ENCODE data around the gene SYNC.

Gene SYNC

DNA sequence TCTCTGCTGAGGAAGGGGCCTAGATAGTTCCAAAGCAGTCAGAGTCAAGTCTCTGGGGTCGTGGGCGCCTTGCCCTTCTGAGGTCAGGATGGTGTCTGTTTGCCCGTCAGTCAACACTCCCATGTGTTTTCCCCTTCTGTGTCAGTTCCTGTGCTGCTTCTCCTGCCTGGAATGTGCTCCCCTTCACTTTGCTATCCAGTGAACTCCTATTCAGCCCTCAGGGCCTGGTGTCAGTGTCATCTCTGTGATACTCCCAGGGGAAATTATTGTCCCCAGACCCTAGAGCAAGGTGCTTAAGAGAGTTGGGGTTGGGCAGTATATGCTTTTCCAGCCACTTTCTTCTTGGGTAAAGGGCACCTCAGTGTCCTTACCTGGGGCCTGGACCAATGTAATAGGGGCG is 45.8 kb upstream of the SYNC start:
- Histone ChIP-seq H3K9ac (ENCODE audit: low read depth, low read length, poor library complexity) (no peak overlapping the region), H2BK12ac (ENCODE audit: low read length) (no peak overlapping the region), H3K36me3 (replicated peaks in 1 of 2; ENCODE audit: control insufficient read depth in 2 of 2, insufficient read depth in 2 of 2, low read length in 2 of 2) (no peaks in the 10 kb centered on the region), H2AK5ac (ENCODE audit: low read depth, low read length) (no peak overlapping the region), H3K4me3 (ENCODE audit: low read length in 2 of 2) (no peak overlapping the region), H3K9me3 (replicated peaks in 1 of 2; ENCODE audit: control insufficient read depth in 2 of 2, insufficient read depth in 1 of 2, low read depth in 1 of 2, low read length in 2 of 2) (no peaks in the 10 kb centered on the region), H3K79me1 (ENCODE audit: low read depth, low read length) (no peaks in the 10 kb centered on the region), H2AFZ (ENCODE audit: low read length) (no peak overlapping the region), H3K4me1 (ENCODE audit: control insufficient read depth in 2 of 2, insufficient read depth in 1 of 2, low read depth in 1 of 2, low read length in 2 of 2) (peaks cover 4 to 6% of the 10 kb centered on the region in 2 donors), H2BK120ac (ENCODE audit: low read depth, low read length) (no peak overlapping the region), H3K27ac (replicated peaks; ENCODE audit: low read length) (no peak overlapping the region), H3K18ac (ENCODE audit: low read length) (no peak overlapping the region), H3K4me2 (ENCODE audit: insufficient read depth, low read length, poor library complexity, severe bottlenecking) (no peak overlapping the region), H3K23ac (ENCODE audit: low read depth, low read length, poor library complexity) (no peak overlapping the region), H3K4ac (ENCODE audit: low read length) (no peak overlapping the region), H4K8ac (ENCODE audit: low read depth, low read length) (no peak overlapping the region), H4K91ac (ENCODE audit: low read depth, low read length, poor library complexity) (no peak overlapping the region), H2BK15ac (ENCODE audit: low read length) (no peak overlapping the region), H2BK5ac (ENCODE audit: low read length) (no peak overlapping the region), H3K14ac (ENCODE audit: low read length) (no peak overlapping the region), H3K27me3 (ENCODE audit: control insufficient read depth in 3 of 3, insufficient read depth in 3 of 3, low read depth in 1 of 3, low read length in 3 of 3) (no peaks in the 10 kb centered on the region)
- no CpG with 5 or more reads among the region's 4 CpGs for WGBS, 2 donors (ENCODE audit: extremely low coverage in 2 of 2, insufficient read length in 2 of 2, insufficient replicate concordance in 1 of 2)
- DNase-seq (ENCODE audit: low spot score): no peak

DNA sequence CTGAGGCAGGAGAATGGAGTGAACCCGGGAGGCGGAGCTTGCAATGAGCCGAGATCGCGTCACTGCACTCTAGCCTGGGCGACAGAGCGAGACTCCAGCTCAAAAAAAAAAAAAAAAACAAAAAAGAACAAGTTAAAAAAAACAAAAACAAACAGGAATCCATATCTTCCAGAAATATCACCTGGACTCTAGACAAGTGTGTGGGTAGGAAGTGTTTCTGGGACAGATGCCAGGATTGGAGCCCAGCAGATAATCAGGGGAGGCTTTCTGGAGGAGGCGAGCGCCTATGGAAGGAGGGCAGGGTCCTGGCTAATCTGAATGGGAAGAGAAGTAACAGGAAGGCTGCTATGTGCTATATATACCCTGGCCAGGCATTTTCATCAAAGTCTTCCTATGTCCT is 43.6 kb upstream of the SYNC start:
- no peak overlapping the region for H3K4ac ChIP-seq (ENCODE audit: low read length)
- no peak overlapping the region for H2BK12ac ChIP-seq (ENCODE audit: low read length)
- no CpG with 5 or more reads among the region's 9 CpGs for WGBS, 2 donors (ENCODE audit: extremely low coverage in 2 of 2, insufficient read length in 2 of 2, insufficient replicate concordance in 1 of 2)
- H2AFZ ChIP-seq (ENCODE audit: low read length): no peak overlapping the region
- no peak overlapping the region for H3K4me2 ChIP-seq (ENCODE audit: insufficient read depth, low read length, poor library complexity, severe bottlenecking)
- H3K9me3 ChIP-seq (replicated peaks in 1 of 2; ENCODE audit: control insufficient read depth in 2 of 2, insufficient read depth in 1 of 2, low read depth in 1 of 2, low read length in 2 of 2): no peaks in the 10 kb centered on the region
- H3K14ac ChIP-seq (ENCODE audit: low read length): no peak overlapping the region
- H3K27ac ChIP-seq (replicated peaks; ENCODE audit: low read length): no peak overlapping the region
- H3K27me3 ChIP-seq (ENCODE audit: control insufficient read depth in 3 of 3, insufficient read depth in 3 of 3, low read depth in 1 of 3, low read length in 3 of 3): peaks cover 0 to 2% (median 2%) of the 10 kb centered on the region in 3 experiments
- H3K79me1 ChIP-seq (ENCODE audit: low read depth, low read length): no peaks in the 10 kb centered on the region
- no peak for DNase-seq (ENCODE audit: low spot score)
- no peak overlapping the region for H2BK120ac ChIP-seq (ENCODE audit: low read depth, low read length)
- no peaks in the 10 kb centered on the region for H3K36me3 ChIP-seq (replicated peaks in 1 of 2; ENCODE audit: control insufficient read depth in 2 of 2, insufficient read depth in 2 of 2, low read length in 2 of 2)
- H3K4me1 ChIP-seq (ENCODE audit: control insufficient read depth in 2 of 2, insufficient read depth in 1 of 2, low read depth in 1 of 2, low read length in 2 of 2): peaks cover 16 to 18% of the 10 kb centered on the region in 2 donors
- H3K9ac ChIP-seq (ENCODE audit: low read depth, low read length, poor library complexity): no peak overlapping the region
- no peak overlapping the region for H2AK5ac ChIP-seq (ENCODE audit: low read depth, low read length)
- no peak overlapping the region for H3K18ac ChIP-seq (ENCODE audit: low read length)
- H2BK5ac ChIP-seq (ENCODE audit: low read length): no peak overlapping the region
- no peak overlapping the region for H3K4me3 ChIP-seq (ENCODE audit: low read length in 2 of 2)
- no peak overlapping the region for H2BK15ac ChIP-seq (ENCODE audit: low read length)
- no peak overlapping the region for H3K23ac ChIP-seq (ENCODE audit: low read depth, low read length, poor library complexity)
- no peak overlapping the region for H4K8ac ChIP-seq (ENCODE audit: low read depth, low read length)
- H4K91ac ChIP-seq (ENCODE audit: low read depth, low read length, poor library complexity): no peak overlapping the region

DNA sequence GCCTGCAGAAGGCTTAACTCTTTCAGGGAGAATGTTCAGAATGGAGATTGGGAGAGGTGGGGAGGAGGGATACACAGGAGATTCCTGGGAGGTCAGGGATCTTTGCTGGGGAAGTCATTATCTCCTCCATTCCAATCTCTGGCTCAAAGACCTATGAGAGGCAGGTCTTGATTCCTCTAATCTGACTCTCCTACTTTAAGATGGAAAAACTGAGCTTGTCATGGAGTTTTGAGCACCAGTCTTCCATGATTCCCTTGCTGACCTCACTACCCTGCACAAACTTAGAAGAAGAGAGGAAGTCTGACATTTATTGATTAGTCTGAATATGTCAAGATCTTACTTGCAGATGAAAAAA is 41.5 kb upstream of the SYNC start:
- Histone ChIP-seq H2BK12ac (ENCODE audit: low read length) (no peak overlapping the region), H3K27me3 (ENCODE audit: control insufficient read depth in 3 of 3, insufficient read depth in 3 of 3, low read depth in 1 of 3, low read length in 3 of 3) (peaks cover 0 to 14% (median 13%) of the 10 kb centered on the region in 3 experiments), H2BK15ac (ENCODE audit: low read length) (no peak overlapping the region), H4K8ac (ENCODE audit: low read depth, low read length) (no peak overlapping the region), H2BK120ac (ENCODE audit: low read depth, low read length) (no peak overlapping the region), H3K4me1 (ENCODE audit: control insufficient read depth in 2 of 2, insufficient read depth in 1 of 2, low read depth in 1 of 2, low read length in 2 of 2) (peaks cover 16 to 21% of the 10 kb centered on the region in 2 donors), H3K36me3 (replicated peaks in 1 of 2; ENCODE audit: control insufficient read depth in 2 of 2, insufficient read depth in 2 of 2, low read length in 2 of 2) (no peaks in the 10 kb centered on the region), H3K9me3 (replicated peaks in 1 of 2; ENCODE audit: control insufficient read depth in 2 of 2, insufficient read depth in 1 of 2, low read depth in 1 of 2, low read length in 2 of 2) (no peaks in the 10 kb centered on the region), H4K91ac (ENCODE audit: low read depth, low read length, poor library complexity) (no peak overlapping the region), H3K4ac (ENCODE audit: low read length) (no peak overlapping the region), H2AFZ (ENCODE audit: low read length) (no peak overlapping the region), H3K18ac (ENCODE audit: low read length) (no peak overlapping the region), H3K79me1 (ENCODE audit: low read depth, low read length) (no peaks in the 10 kb centered on the region), H3K9ac (ENCODE audit: low read depth, low read length, poor library complexity) (no peak overlapping the region), H3K27ac (replicated peaks; ENCODE audit: low read length) (no peak overlapping the region), H3K4me3 (ENCODE audit: low read length in 2 of 2) (no peak overlapping the region), H2AK5ac (ENCODE audit: low read depth, low read length) (no peak overlapping the region), H2BK5ac (ENCODE audit: low read length) (no peak overlapping the region), H3K4me2 (ENCODE audit: insufficient read depth, low read length, poor library complexity, severe bottlenecking) (no peak overlapping the region), H3K23ac (ENCODE audit: low read depth, low read length, poor library complexity) (no peak overlapping the region), H3K14ac (ENCODE audit: low read length) (no peak overlapping the region)
- DNase-seq (ENCODE audit: low spot score): no peak

DNA sequence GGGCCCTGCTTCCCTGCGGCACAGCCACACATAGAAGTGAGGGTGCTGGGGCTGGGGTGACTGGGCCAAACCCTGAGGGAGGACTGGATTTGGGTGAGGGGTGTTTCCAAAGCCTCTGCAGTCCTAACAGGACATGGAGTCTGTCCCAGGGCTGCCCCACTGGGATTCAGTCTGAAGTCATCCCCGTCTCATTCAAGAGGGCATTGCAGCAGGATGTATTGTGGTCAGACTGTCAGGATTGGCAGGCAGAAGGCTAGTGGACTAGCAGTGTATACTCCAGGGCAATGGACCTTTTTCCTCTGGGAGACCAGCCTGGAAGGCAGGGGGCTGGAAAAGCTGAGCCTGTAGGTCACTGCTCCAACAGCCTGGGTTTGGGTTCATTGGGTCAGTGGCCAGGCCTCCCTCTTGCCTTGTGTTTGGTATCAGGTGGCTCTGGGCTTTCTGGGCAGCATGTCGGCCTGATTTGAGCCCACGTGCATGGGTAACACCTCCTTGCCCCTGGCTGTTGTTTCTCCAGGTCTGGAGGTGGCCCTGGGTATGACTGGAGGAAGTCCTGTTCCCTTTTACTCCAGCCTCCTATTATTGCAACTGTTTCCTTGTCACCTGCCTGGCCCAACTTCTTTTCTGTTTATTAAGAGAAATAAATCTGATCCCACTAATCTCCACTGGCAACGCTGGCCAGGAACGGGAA is 41.0 kb upstream of the SYNC start:
- no peak overlapping the region for H3K18ac ChIP-seq (ENCODE audit: low read length)
- no peaks in the 10 kb centered on the region for H3K9me3 ChIP-seq (replicated peaks in 1 of 2; ENCODE audit: control insufficient read depth in 2 of 2, insufficient read depth in 1 of 2, low read depth in 1 of 2, low read length in 2 of 2)
- peaks cover 16 to 21% of the 10 kb centered on the region in 2 donors for H3K4me1 ChIP-seq (ENCODE audit: control insufficient read depth in 2 of 2, insufficient read depth in 1 of 2, low read depth in 1 of 2, low read length in 2 of 2)
- H3K79me1 ChIP-seq (ENCODE audit: low read depth, low read length): no peaks in the 10 kb centered on the region
- H3K4me2 ChIP-seq (ENCODE audit: insufficient read depth, low read length, poor library complexity, severe bottlenecking): no peak overlapping the region
- DNase-seq (ENCODE audit: low spot score): no peak
- no peak overlapping the region for H3K9ac ChIP-seq (ENCODE audit: low read depth, low read length, poor library complexity)
- no peak overlapping the region for H4K91ac ChIP-seq (ENCODE audit: low read depth, low read length, poor library complexity)
- H3K14ac ChIP-seq (ENCODE audit: low read length): no peak overlapping the region
- H2AK5ac ChIP-seq (ENCODE audit: low read depth, low read length): no peak overlapping the region
- no peak overlapping the region for H3K4me3 ChIP-seq (ENCODE audit: low read length in 2 of 2)
- no peak overlapping the region for H2AFZ ChIP-seq (ENCODE audit: low read length)
- no peak overlapping the region for H2BK120ac ChIP-seq (ENCODE audit: low read depth, low read length)
- no peak overlapping the region for H3K23ac ChIP-seq (ENCODE audit: low read depth, low read length, poor library complexity)
- no peak overlapping the region for H3K27ac ChIP-seq (replicated peaks; ENCODE audit: low read length)
- H4K8ac ChIP-seq (ENCODE audit: low read depth, low read length): no peak overlapping the region
- H3K36me3 ChIP-seq (replicated peaks in 1 of 2; ENCODE audit: control insufficient read depth in 2 of 2, insufficient read depth in 2 of 2, low read length in 2 of 2): no peaks in the 10 kb centered on the region
- H2BK15ac ChIP-seq (ENCODE audit: low read length): no peak overlapping the region
- H3K27me3 ChIP-seq (ENCODE audit: control insufficient read depth in 3 of 3, insufficient read depth in 3 of 3, low read depth in 1 of 3, low read length in 3 of 3): peaks cover 0 to 14% (median 13%) of the 10 kb centered on the region in 3 experiments
- no peak overlapping the region for H2BK12ac ChIP-seq (ENCODE audit: low read length)
- no peak overlapping the region for H3K4ac ChIP-seq (ENCODE audit: low read length)
- H2BK5ac ChIP-seq (ENCODE audit: low read length): no peak overlapping the region
- no CpG with 5 or more reads among the region's 6 CpGs for WGBS, 2 donors (ENCODE audit: extremely low coverage in 2 of 2, insufficient read length in 2 of 2, insufficient replicate concordance in 1 of 2)
